ENCODE results near the gene ANKMY2. TPM values are rescaled to one million over a fixed set of nuclear protein-coding genes. Genes with fewer than 3 reads are reported as not detected.

The ANKMY2 gene
- total RNA-seq, 2 donors from 2014 or later, result 37.7 to 73.4 TPM

GRCh38 chr7:16693601-16694318 lies 48.2 kb upstream of the ANKMY2 start:
- H3K36me3 Mint-ChIP-seq (ENCODE audit: low read depth), result peaks cover 71% of the 10 kb centered on the region

GRCh38 chr7:16691241-16691640 lies 45.7 kb upstream of the ANKMY2 start:
- H3K9ac ChIP-seq (ENCODE audit: extremely low read depth, low read length, poor library complexity, severe bottlenecking), result no peak overlapping the region
- no peaks in the 10 kb centered on the region for H3K9me3 ChIP-seq (ENCODE audit: control insufficient read depth, low read length)
- no peak for DNase-seq
- TF ChIP-seq, protein P1, sequence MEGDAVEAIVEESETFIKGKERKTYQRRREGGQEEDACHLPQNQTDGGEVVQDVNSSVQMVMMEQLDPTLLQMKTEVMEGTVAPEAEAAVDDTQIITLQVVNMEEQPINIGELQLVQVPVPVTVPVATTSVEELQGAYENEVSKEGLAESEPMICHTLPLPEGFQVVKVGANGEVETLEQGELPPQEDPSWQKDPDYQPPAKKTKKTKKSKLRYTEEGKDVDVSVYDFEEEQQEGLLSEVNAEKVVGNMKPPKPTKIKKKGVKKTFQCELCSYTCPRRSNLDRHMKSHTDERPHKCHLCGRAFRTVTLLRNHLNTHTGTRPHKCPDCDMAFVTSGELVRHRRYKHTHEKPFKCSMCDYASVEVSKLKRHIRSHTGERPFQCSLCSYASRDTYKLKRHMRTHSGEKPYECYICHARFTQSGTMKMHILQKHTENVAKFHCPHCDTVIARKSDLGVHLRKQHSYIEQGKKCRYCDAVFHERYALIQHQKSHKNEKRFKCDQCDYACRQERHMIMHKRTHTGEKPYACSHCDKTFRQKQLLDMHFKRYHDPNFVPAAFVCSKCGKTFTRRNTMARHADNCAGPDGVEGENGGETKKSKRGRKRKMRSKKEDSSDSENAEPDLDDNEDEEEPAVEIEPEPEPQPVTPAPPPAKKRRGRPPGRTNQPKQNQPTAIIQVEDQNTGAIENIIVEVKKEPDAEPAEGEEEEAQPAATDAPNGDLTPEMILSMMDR (conservative IDR thresholded peaks at IDR 0.05), result no peak
- H3K36me3 Mint-ChIP-seq (ENCODE audit: low read depth), result peaks cover 68% of the 10 kb centered on the region
- peaks cover 88% of the 10 kb centered on the region for H3K36me3 ChIP-seq (ENCODE audit: control insufficient read depth, insufficient read depth, low read length)
- no peaks in the 10 kb centered on the region for H3K27me3 Mint-ChIP-seq (ENCODE audit: insufficient read depth)
- H3K27ac Mint-ChIP-seq, result no peak overlapping the region
- H3K9me3 Mint-ChIP-seq, result no peaks in the 10 kb centered on the region
- 94 to 100% methylated on average over 2 to 4 of the region's 4 CpGs for WGBS, 2 experiments (ENCODE audit: insufficient coverage in 1 of 2, insufficient read length in 1 of 2)
- peaks cover 6% of the 10 kb centered on the region for H3K4me1 Mint-ChIP-seq
- H3K4me1 ChIP-seq (ENCODE audit: control insufficient read depth, insufficient read depth, low read length), result no peaks in the 10 kb centered on the region
- no peaks in the 10 kb centered on the region for H3K27me3 ChIP-seq (ENCODE audit: control insufficient read depth, insufficient read depth, low read length, poor library complexity, severe bottlenecking)
- H3K4me3 ChIP-seq (ENCODE audit: low read length), result no peak overlapping the region
- H3K4me3 Mint-ChIP-seq, result no peak overlapping the region
- H3K27ac ChIP-seq (ENCODE audit: low read depth, low read length), result no peak overlapping the region

More at GRCh38 chr7:16693601-16694318, 48.2 kb upstream of the ANKMY2 start:
- Histone ChIP-seq H3K27ac (ENCODE audit: low read depth, low read length) (no peak overlapping the region), H3K27me3 (ENCODE audit: control insufficient read depth, insufficient read depth, low read length, poor library complexity, severe bottlenecking) (no peaks in the 10 kb centered on the region), H3K4me3 (ENCODE audit: low read length) (no peak overlapping the region), H3K9ac (ENCODE audit: extremely low read depth, low read length, poor library complexity, severe bottlenecking) (no peak overlapping the region), H3K9me3 (ENCODE audit: control insufficient read depth, low read length) (no peaks in the 10 kb centered on the region), H3K4me1 (ENCODE audit: control insufficient read depth, insufficient read depth, low read length) (no peaks in the 10 kb centered on the region), H3K36me3 (ENCODE audit: control insufficient read depth, insufficient read depth, low read length) (peaks cover 90% of the 10 kb centered on the region)
- Mint-ChIP-seq H3K4me1 (peaks cover 6% of the 10 kb centered on the region), H3K9me3 (no peaks in the 10 kb centered on the region), H3K27ac (no peak overlapping the region), H3K27me3 (ENCODE audit: insufficient read depth) (no peaks in the 10 kb centered on the region), H3K4me3 (no peak overlapping the region)
- TF ChIP-seq, protein P1 (conservative IDR thresholded peaks at IDR 0.05), result no peak
- WGBS, 2 experiments (ENCODE audit: insufficient coverage in 1 of 2, insufficient read length in 1 of 2), result 100% methylated on average over 2 of the region's 2 CpGs; no CpG with 5 or more reads in 1 of the 2 experiments
- no peak for DNase-seq

GRCh38 chr7:16688249-16688648 lies 42.7 kb upstream of the ANKMY2 start:
- Histone ChIP-seq H3K9me3 (ENCODE audit: control insufficient read depth, low read length) (no peaks in the 10 kb centered on the region), H3K36me3 (ENCODE audit: control insufficient read depth, insufficient read depth, low read length) (peaks cover 84% of the 10 kb centered on the region), H3K9ac (ENCODE audit: extremely low read depth, low read length, poor library complexity, severe bottlenecking) (no peak overlapping the region), H3K4me3 (ENCODE audit: low read length) (no peak overlapping the region), H3K27ac (ENCODE audit: low read depth, low read length) (no peak overlapping the region), H3K4me1 (ENCODE audit: control insufficient read depth, insufficient read depth, low read length) (no peaks in the 10 kb centered on the region), H3K27me3 (ENCODE audit: control insufficient read depth, insufficient read depth, low read length, poor library complexity, severe bottlenecking) (no peaks in the 10 kb centered on the region)
- Mint-ChIP-seq H3K4me1 (peaks cover 6% of the 10 kb centered on the region), H3K27ac (no peak overlapping the region), H3K27me3 (ENCODE audit: insufficient read depth) (no peaks in the 10 kb centered on the region), H3K4me3 (no peak overlapping the region), H3K36me3 (ENCODE audit: low read depth) (peaks cover 61% of the 10 kb centered on the region), H3K9me3 (no peaks in the 10 kb centered on the region)
- WGBS, 2 experiments (ENCODE audit: insufficient coverage in 1 of 2, insufficient read length in 1 of 2), result 92% methylated on average over 2 of the region's 2 CpGs; no CpG with 5 or more reads in 1 of the 2 experiments
- TF ChIP-seq, protein P1 (conservative IDR thresholded peaks at IDR 0.05), result no peak
- DNase-seq, result no peak

Data from endodermal cell (in vitro differentiated cells).